Natural killer cell treated with Interleukin-12 subunit alpha and Interleukin-12 subunit beta and Interleukin-15 and Interleukin-18, amount 100 ng/mL, for 72 hours (primary cell): ENCODE data around the gene LCNL1. TPM values are rescaled to one million over a fixed set of nuclear protein-coding genes. Genes with fewer than 3 reads are reported as not detected.
A peak's percentile ranks its signal among the peaks of the same experiment; 100 is the strongest.
"Not testable (repeated sequence)": the region's sequence is repeated elsewhere in the genome, so short reads cannot be mapped to it uniquely, and the experiment has no call there.

Experiments
- ATAC-seq, 2 donors: fragments of 150-1000 bp; cut with Tn5 transposase in 1 of 2; sonication (Bioruptor Pico), chemical (Tn5 transposase) in 1 of 2; 2 replicates each; pipeline ENCODE4 v1.10.0; 2021
- DNase-seq: peaks from one replicate; pipeline ENCODE4 v3.0.0; 2022; ENCODE audit warnings: low spot score
- H3K27ac Mint-ChIP-seq, 2 donors: 1 replicate in 1 of 2; 2 replicates in 1 of 2; pipeline ENCODE4 v1.8.0; 2022; ENCODE audit warnings: mixed read lengths in 2 of 2, mild to moderate bottlenecking in 1 of 2, moderate library complexity in 1 of 2
- H3K27me3 Mint-ChIP-seq, 2 donors: 1 replicate in 1 of 2; 2 replicates in 1 of 2; pipeline ENCODE4 v1.8.0; 2022; ENCODE audit warnings: mixed read lengths in 2 of 2
- H3K36me3 Mint-ChIP-seq: one replicate; pipeline ENCODE4 v1.8.0; 2022; ENCODE audit warnings: mixed read lengths
- H3K4me1 Mint-ChIP-seq, 2 donors: 1 replicate in 1 of 2; 2 replicates in 1 of 2; pipeline ENCODE4 v1.8.0; 2022; ENCODE audit warnings: low read depth in 2 of 2, mixed read lengths in 2 of 2, mild to moderate bottlenecking in 1 of 2
- H3K4me3 Mint-ChIP-seq: one replicate; pipeline ENCODE4 v1.8.0; 2022; ENCODE audit warnings: mixed read lengths
- H3K9me3 Mint-ChIP-seq: 2 replicates; pipeline ENCODE4 v1.8.0; 2022; ENCODE audit warnings: mixed read lengths
- total RNA-seq, 2 donors: library from RNA; stranded (reverse); gene quantifications; one replicate each; pipeline ENCODE4 v1.2.3, GENCODE V29; 2022

The LCNL1 gene
- total RNA-seq, 2 donors from 2014 or later = 0.21 TPM; not detected in 1

DNA sequence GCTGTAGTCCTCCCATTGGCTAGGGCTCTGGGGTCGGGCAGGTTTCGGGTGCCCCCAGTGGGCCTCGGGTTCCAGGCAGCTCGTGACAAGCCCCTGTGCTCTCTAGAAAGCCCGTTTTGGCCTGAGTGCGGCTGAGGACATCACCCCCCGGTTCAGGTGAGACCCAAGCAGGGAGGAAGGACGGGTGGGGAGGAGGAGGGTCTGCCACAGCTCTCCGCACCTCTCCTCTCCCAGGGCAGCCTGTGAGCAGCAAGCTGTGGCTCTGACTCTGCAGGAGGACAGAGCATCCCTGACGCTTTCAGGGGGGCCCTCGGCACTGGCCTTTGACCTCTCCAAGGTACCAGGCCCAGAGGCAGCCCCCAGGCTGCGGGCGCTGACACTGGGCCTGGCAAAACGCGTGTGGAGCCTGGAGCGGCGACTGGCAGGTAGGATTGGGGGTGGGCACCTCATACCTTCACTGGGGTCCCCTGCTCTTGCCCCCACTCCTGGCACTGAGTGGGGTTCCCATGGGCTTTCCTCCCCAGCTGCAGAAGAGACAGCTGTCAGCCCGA is 10.1 kb downstream of the LCNL1 start:
- no peaks in the 10 kb centered on the region for H3K36me3 Mint-ChIP-seq
- H3K4me3 Mint-ChIP-seq = peak overlapping the region; percentile 81
- ATAC-seq = no peak
- no peak for DNase-seq
- H3K4me1 Mint-ChIP-seq = peaks cover 23 to 33% of the 10 kb centered on the region in 2 donors
- peak overlapping the region; percentile 67 to 70 for H3K27ac Mint-ChIP-seq
- H3K27me3 Mint-ChIP-seq = peaks cover 0 to 2% of the 10 kb centered on the region in 2 donors
- no peaks in the 10 kb centered on the region for H3K9me3 Mint-ChIP-seq

DNA sequence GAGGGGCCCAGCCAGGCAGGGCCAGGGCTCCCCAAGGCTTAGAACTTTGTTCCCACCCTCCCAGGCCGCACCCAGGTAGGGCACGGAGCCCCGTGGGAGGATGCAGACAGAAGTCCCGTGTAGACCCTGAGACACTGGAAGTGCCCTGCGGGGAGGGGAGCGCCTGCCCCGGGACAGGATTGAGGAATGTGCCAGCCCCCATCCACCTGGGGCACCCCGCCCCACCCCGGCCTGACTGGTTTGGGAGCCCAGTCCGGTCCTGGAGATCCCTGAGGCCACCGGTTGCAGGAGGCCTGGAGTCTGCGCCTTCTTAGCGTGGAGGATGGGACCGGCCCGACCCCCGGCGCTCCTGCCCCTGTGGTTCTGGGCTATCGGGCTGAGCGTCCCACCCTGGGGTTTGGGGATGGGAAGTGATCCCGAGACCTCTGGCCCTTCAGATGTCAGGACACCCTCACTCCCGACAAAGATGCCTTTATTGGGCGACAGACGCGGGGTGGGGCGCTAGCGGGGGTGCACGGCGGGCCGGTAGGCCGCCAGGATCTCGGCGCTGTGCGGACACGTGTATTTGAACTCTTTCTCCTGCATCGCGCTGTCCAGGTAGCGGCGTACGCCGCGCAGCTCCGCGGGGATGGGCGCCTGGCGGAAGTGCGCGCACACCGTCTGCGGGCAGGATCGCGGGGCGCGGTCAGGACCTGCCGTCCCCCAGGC is 11.5 kb downstream of the LCNL1 start:
- peaks cover 0 to 2% of the 10 kb centered on the region in 2 donors for H3K27me3 Mint-ChIP-seq
- peak overlapping the region; percentile 81 for H3K4me3 Mint-ChIP-seq
- peaks cover 34 to 42% of the 10 kb centered on the region in 2 donors for H3K4me1 Mint-ChIP-seq
- no peak for DNase-seq
- H3K27ac Mint-ChIP-seq = peak overlapping the region; percentile 59 to 67
- H3K9me3 Mint-ChIP-seq = no peaks in the 10 kb centered on the region
- no peak for ATAC-seq
- H3K36me3 Mint-ChIP-seq = no peaks in the 10 kb centered on the region

DNA sequence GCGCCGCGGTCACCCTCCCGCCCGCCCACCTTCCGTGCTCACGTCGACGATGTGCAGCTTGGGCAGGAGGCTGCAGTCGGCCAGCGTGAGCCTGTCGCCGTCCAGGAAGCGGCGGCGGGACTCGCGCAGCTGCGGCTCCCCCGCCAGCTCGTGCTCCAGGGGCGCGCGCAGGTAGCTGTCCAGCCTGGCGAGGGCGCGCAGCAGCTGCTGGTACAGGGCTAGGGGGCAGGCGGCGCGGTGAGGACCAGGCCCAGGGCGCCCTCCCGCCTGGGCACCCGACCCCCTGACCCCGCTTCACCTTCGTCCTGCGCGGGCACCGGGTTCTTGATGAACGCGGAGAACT is 12.1 kb downstream of the LCNL1 start:
- DNase-seq (no peak), ATAC-seq (no peak)
- Mint-ChIP-seq H3K27me3 (no peaks in the 10 kb centered on the region), H3K27ac (no peak overlapping the region), H3K36me3 (no peaks in the 10 kb centered on the region), H3K4me1 (peaks cover 36 to 41% of the 10 kb centered on the region in 2 donors), H3K9me3 (no peaks in the 10 kb centered on the region), H3K4me3 (no peak overlapping the region)

DNA sequence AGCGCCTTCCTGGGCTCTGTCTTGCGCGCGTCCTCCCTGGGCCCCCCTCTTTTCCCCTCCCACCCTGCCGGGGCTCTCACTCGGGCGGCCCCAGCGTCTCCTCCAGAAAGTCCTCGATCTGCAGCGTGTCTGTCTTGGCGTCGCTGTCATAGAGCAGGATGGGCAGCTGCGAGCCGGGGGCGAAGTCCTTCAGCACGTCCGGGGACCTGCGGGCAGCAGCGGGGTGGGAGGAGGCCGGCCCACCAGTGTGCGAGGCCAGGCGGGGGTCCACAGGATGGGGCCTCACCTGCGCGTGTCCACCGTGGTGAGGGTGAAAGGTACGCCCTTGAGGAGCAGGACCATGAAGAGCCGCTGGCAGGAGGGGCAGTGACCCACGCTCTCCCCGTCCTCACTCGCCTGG is 12.6 kb downstream of the LCNL1 start:
- ATAC-seq (no peak), DNase-seq (no peak)
- Mint-ChIP-seq H3K4me1 (peaks cover 39 to 45% of the 10 kb centered on the region in 2 donors), H3K27ac (no peak overlapping the region), H3K27me3 (no peaks in the 10 kb centered on the region), H3K4me3 (no peak overlapping the region), H3K36me3 (no peaks in the 10 kb centered on the region), H3K9me3 (no peaks in the 10 kb centered on the region)

DNA sequence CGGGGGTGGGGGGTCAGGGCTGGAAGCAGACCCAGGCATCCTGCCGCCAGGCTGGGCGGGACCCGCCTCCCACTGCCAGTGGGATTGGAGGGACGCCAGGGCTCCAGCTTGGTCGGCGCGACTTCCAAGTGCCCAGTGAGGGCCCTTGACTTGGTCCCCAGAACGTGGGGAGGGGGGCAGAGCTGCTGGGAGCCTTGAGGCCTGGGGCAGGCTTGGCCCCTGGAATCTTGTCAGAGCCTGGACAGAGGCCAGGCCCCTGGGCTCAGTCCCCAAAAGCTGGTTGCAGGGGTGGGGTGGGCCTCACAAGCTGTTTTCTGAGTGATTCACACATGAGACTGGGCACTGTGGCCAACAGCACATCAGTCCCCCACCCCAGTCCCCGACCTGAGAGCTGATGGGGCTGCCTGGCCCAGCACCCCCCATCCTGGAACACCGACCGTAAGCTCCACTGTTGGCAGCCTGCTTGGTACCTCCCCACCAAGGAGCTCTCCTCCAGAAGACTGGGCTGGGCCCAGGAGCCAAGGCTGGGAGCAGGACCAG is 13.0 kb downstream of the LCNL1 start:
- H3K27ac Mint-ChIP-seq = peak overlapping the region; percentile 54 to 59
- H3K4me1 Mint-ChIP-seq = peaks cover 39 to 46% of the 10 kb centered on the region in 2 donors
- no peaks in the 10 kb centered on the region for H3K27me3 Mint-ChIP-seq
- H3K4me3 Mint-ChIP-seq = peak overlapping the region; percentile 61
- DNase-seq = no peak
- no peak for ATAC-seq
- H3K36me3 Mint-ChIP-seq = no peaks in the 10 kb centered on the region
- no peaks in the 10 kb centered on the region for H3K9me3 Mint-ChIP-seq

DNA sequence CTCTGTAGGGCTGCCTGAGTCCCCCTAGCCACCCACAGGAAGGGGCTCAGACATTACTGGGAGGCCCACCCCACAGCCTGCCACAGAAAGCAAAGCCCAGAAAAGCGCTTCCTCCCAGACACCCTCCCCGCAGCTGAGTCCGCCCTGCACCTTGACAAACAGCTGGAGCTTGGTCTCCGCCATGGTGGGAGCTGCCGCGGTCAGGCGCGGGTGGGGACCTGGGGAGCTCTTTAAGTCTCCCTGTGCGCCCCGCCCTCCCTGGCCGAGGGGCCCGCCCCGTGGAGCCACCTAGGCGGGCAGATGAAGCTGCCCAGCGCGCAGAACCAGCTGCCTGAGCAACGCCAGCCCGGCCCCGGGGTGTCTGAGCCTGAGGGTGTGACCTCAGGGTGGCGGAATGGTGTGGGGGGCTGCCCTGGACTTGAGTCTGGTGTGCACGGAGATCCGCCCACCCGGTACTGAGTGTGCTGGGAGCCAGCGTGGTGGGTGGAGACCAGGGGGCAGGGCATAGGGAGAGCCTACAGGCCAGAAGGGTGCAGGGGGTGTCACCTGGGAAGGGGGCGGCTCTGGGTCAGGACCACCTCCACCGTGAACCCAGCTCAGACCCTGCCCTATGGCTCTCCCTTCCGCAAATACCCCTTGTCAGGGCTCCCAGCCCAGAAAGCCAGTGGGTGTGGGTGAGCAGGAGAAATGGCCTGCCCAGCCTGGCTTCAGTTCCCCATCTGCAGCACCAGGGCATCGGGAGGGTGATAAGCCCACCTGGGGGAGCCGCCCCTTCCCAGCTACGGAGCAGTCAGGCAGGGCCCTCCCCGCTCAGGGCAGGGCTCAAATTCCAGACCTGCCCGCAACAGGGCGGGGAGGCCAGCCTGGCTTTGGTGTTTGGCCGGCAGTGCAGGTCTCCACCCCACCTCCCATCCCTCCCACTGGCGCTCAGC is 13.8 kb downstream of the LCNL1 start, which contains the start of gene CLIC3:
Gene CLIC3, minus strand, starts transcription at position 208 of the 932 bp plus-strand sequence. Its CDS starts 25 bp downstream, at position 183.
- H3K27me3 Mint-ChIP-seq = no peaks in the 10 kb centered on the region
- H3K27ac Mint-ChIP-seq = peak within 1 kb of the TSS; percentile 82 to 96
- peaks cover 36 to 41% of the 10 kb centered on the region in 2 donors for H3K4me1 Mint-ChIP-seq
- DNase-seq (peak; percentile 79), ATAC-seq (peak in 1 of 2 donors; percentile 1)
- H3K36me3 Mint-ChIP-seq = no peaks in the 10 kb centered on the region
- peak within 1 kb of the TSS; percentile 81 for H3K4me3 Mint-ChIP-seq
- H3K9me3 Mint-ChIP-seq = no peaks in the 10 kb centered on the region

DNA sequence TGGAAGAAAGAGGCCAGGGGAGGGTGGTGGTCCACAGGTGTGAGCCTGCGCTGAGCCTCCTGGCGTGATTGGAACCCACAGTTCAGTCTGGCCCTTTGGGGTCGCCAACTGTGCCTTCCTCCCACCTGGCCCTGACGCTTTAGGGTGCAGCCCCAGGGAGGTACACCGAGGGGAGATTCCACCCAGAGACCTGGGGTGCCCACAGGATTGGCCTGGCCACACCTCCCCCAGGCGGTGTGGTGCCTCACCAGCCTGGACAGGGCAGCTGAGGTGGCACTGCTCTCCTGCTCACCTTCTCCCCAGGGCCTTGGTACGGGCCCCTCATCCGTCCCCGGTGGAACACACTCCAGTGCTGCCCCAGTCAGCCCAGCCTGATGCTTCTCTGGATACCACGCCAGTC is 14.6 kb downstream of the LCNL1 start:
- Mint-ChIP-seq H3K4me3 (peak overlapping the region; percentile 81), H3K9me3 (no peaks in the 10 kb centered on the region), H3K36me3 (no peaks in the 10 kb centered on the region), H3K27me3 (no peaks in the 10 kb centered on the region), H3K27ac (peak overlapping the region; percentile 82 to 96), H3K4me1 (peaks cover 36 to 44% of the 10 kb centered on the region in 2 donors)
- DNase-seq (no peak), ATAC-seq (no peak)

DNA sequence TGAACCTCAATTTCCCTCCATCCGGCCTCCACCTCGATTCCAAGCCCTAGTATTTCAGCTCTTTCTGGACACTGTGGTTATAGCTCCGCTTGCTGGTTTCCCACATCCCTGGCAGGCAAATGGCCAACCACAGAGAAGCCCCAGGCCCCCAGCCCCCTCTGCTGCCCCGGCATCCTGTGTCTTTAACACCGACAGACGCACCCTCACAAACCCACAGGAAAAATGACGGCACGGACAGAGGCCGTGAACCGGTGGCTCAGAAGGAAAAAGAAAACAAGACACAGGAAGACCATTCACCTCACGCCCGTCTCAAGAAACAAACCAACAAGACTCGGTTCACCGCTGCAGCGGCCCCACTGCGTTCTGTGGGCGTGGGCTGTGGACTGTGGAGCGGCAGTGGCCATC is 15.0 kb downstream of the LCNL1 start:
- DNase-seq = peak; percentile 82
- H3K27ac Mint-ChIP-seq = peak overlapping the region; percentile 82 to 96
- ATAC-seq = peak; percentile 50 to 59

DNA sequence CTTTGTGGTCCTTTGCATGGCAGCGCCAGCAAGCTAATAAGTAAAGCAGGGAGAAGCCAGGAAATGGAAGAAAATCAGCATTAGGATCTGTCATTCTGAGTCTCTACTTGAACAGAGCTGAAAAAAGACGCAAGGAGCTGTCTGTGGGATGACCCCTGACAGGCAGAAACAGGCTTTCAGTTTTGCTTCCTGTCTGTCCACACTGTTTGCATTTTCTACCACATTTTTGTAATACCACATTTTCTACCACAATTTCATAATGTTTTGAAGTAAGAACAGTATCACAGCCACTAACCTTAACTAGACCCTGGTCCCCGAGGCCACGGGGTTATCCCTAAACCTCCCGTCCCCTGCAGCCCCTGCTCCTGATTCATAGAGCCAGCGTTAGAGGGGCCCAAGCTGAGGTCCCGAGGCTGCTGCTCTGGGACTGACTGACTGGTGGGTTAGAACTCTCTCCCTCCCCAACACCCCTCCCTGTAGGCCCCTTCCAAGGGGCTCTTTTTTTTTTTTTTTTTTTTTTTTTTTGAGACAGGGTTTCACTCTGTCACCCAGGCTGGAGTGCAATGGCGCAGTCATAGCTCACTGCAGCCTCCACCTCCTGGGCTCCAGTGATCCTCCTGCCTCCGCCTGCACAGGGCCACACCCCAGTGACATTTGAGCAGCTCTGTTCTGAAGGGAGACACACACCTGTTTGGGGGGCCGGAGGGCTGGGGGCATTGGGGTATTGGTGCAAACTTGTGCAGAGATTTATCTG is 17.6 kb downstream of the LCNL1 start:
- H3K36me3 Mint-ChIP-seq = no peaks in the 10 kb centered on the region
- ATAC-seq = peak; percentile 79 to 88
- H3K9me3 Mint-ChIP-seq = no peaks in the 10 kb centered on the region
- H3K4me1 Mint-ChIP-seq = peaks cover 36 to 38% of the 10 kb centered on the region in 2 donors
- H3K4me3 Mint-ChIP-seq = peak overlapping the region; percentile 79
- peak; percentile 82 for DNase-seq
- H3K27me3 Mint-ChIP-seq = no peaks in the 10 kb centered on the region
- peak overlapping the region; percentile 87 to 96 for H3K27ac Mint-ChIP-seq

More for the DNA sequence above, 15.0 kb downstream of the LCNL1 start:
- Mint-ChIP-seq H3K36me3 (no peaks in the 10 kb centered on the region), H3K9me3 (no peaks in the 10 kb centered on the region), H3K4me3 (peak overlapping the region; percentile 81), H3K27me3 (no peaks in the 10 kb centered on the region), H3K4me1 (peaks cover 36 to 40% of the 10 kb centered on the region in 2 donors)

DNA sequence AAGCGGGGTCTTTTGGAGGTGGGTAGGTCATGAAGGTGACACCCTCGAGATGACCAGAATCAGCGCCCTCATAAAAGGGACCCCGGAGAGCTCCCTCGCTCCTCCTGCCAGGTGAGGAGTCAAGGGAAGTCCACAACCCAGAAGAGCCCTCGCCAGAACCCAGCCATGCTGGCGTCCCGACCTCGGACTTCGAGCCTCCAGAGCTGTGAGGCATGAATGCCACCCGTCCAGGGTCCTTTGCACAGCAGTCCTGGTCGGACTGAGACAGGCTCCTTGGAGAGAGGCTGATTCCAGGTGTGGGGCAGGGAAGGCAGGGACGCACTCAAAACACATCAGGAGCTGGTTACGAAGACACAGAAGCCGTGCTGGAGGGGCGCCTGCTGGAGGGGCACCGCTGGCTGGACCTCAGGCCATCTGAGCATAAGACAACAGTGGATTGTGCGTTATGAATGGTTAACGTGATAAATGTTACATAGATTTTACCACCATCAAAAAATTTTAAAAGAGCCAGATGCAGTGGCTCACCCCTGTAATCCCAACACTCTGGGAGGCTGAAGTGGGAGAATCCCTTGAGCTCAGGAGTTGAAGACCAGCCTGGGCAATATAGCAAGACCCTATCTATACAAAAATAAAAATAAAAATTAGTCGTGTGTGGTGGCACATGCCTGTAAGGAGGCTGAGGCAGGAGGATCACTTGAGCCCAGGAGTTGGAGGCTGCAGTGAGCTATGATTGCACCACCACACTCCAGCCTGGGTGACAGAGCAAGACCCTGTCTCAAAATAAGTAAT is 19.3 kb downstream of the LCNL1 start:
- H3K4me3 Mint-ChIP-seq = no peak overlapping the region

DNA sequence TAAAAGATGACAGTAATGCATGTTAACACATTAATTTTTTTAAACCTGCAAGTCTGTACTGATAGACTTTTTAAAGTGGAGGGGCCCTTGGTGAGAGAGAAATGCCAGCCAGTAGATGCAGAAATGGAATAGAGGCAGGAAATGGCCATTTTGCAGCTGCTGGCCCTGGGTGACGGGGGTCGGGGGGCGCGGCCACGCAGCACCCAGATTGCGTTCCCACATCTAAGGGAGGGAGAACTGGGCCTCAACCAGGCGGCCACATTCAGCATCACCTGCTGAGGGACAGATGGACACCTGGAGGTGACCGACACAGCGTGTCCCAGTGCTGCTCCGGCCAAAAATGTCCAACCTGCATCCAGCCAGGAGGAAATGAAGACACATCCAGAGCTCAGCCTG is 19.9 kb downstream of the LCNL1 start:
- Mint-ChIP-seq H3K27me3 (no peaks in the 10 kb centered on the region), H3K9me3 (no peaks in the 10 kb centered on the region), H3K4me3 (no peak overlapping the region), H3K4me1 (peaks cover 40 to 43% of the 10 kb centered on the region in 2 donors), H3K36me3 (no peaks in the 10 kb centered on the region), H3K27ac (no peak overlapping the region)
- ATAC-seq (no peak), DNase-seq (no peak)

More for the DNA sequence above, 19.3 kb downstream of the LCNL1 start:
- ATAC-seq (no peak), DNase-seq (no peak)
- Mint-ChIP-seq H3K4me1 (peaks cover 43 to 46% of the 10 kb centered on the region in 2 donors), H3K9me3 (no peaks in the 10 kb centered on the region), H3K27ac (no peak overlapping the region), H3K27me3 (no peaks in the 10 kb centered on the region), H3K36me3 (no peaks in the 10 kb centered on the region)

DNA sequence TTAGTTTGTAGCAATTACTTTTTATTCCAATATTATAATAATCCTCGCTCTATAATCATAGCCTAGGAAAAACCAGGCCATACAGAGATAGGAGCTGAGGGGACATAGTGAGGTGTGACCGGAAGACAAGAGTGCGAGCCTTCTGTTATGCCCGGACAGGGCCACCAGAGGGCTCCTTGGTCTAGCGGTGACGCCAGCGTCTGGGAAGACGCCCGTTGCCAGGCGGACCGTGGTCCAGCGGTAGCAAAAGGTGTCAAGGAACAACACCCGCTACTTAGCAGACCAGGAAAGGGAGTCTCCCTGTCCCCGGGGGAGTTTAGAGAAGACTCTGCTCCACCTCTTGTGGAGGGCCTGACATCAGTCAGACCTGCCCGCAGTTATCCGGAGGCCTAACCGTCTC is 21.5 kb downstream of the LCNL1 start:
- ATAC-seq, DNase-seq, H3K27me3 Mint-ChIP-seq, H3K9me3 Mint-ChIP-seq, H3K36me3 Mint-ChIP-seq: not testable (repeated sequence)
- peak overlapping the region in 1 of 2 donors; percentile 86 for H3K27ac Mint-ChIP-seq
- peak overlapping the region; percentile 9 for H3K4me3 Mint-ChIP-seq
- H3K4me1 Mint-ChIP-seq = peaks cover 27 to 32% of the 10 kb centered on the region in 2 donors
